Upper lobe of left lung (tissue), 4 donors: ENCODE data around the gene MARCHF9.

Source experiments
- CTCF ChIP-seq, 6 experiments: fragments of 450-650 bp in 4 of 6; fragments of 200-600 bp in 2 of 6; sonication (generic) in 2 of 6; IDR thresholded peaks; one replicate each; pipeline ENCODE4 v1.5.1; 2016 to 2019; ENCODE audit warnings: antibody characterized with exemption in 6 of 6
- POLR2A ChIP-seq, 4 donors: fragments of 450-650 bp; IDR thresholded peaks; one replicate each; pipeline ENCODE4 v1.5.1; 2016 to 2017; ENCODE audit warnings: antibody characterized with exemption in 4 of 4, mild to moderate bottlenecking in 2 of 4
- POLR2AphosphoS5 ChIP-seq, 2 donors: sonication (generic); formaldehyde crosslinking; IDR thresholded peaks; one replicate each; pipeline ENCODE4 v1.5.1; 2017; ENCODE audit warnings: antibody characterized with exemption in 2 of 2

DNA sequence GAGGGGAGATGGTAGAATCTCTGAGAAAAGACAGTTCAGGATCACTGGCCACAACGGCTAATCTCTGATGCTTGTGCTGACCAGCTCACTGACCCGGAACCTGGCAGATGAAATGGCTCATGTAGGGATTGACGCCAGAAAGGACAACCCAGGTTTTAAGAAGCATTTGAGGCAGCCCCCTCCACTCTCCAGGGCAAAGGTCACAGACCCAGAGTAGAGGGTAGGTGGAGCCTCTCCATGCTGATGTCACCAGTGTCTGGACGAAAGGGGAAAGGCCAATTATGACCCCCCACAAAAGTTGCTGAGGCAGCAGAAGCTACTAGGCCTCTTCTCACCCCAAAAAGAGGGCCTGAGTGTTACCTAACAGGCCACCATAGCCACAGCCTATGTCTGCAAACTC, 15.8 kb downstream of the MARCHF9 start:
- TF ChIP-seq POLR2AphosphoS5 (IDR thresholded peaks at IDR 0.05) (no peak), CTCF (IDR thresholded peaks at IDR 0.05) (no peak), POLR2A (IDR thresholded peaks at IDR 0.05) (no peak)
